NB4 (cell line): ENCODE measurements around the gene SERP2.

Experiments
- DNase-seq: peaks from one replicate; pipeline ENCODE4 v3.0.0; 2010; ENCODE audit warnings: low read depth
- H3K4me3 ChIP-seq: one replicate; pipeline ENCODE4 v1.5.1; 2011; ENCODE audit warnings: mild to moderate bottlenecking, low read depth, low read length, moderate library complexity
- MYC ChIP-seq: IDR thresholded peaks from 2 replicates; pipeline ENCODE4 v1.6.1; 2011; ENCODE audit warnings: low read depth, low read length
- POLR2A ChIP-seq: IDR thresholded peaks from 2 replicates; pipeline ENCODE4 v1.6.1; 2011; ENCODE audit warnings: mild to moderate bottlenecking; ENCODE audit not compliant: insufficient read length; ENCODE audit errors: extremely low read depth
- TF ChIP-seq, protein P1 (sequence below): IDR thresholded peaks from one replicate; pipeline ENCODE4 v1.5.1; 2012; ENCODE audit warnings: low read depth, low read length
- TF ChIP-seq, protein P2 (sequence below): IDR thresholded peaks from 2 replicates; pipeline ENCODE4 v1.6.1; 2011; ENCODE audit warnings: low read depth, low read length

Gene SERP2

DNA sequence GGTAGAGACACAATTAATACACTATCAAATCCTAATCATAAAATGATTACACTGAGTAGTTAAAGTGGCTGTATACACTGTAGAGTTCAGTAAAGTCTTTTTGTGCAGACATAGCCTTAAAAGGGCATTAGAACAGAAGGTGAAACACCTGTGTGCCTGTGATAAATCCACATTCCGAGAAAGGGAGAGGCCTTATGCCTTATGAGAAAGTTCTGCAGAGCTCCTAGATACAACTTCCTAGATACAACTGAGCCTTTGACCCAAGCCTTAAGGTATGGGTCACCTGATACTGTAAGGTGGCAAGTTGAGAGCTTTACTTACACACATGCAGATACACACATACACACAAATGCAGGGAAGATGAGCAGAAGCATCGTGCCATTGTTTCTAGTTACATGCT, 6.3 kb downstream of the SERP2 start:
- H3K4me3 ChIP-seq = no peak overlapping the region
- TF ChIP-seq, protein P1, sequence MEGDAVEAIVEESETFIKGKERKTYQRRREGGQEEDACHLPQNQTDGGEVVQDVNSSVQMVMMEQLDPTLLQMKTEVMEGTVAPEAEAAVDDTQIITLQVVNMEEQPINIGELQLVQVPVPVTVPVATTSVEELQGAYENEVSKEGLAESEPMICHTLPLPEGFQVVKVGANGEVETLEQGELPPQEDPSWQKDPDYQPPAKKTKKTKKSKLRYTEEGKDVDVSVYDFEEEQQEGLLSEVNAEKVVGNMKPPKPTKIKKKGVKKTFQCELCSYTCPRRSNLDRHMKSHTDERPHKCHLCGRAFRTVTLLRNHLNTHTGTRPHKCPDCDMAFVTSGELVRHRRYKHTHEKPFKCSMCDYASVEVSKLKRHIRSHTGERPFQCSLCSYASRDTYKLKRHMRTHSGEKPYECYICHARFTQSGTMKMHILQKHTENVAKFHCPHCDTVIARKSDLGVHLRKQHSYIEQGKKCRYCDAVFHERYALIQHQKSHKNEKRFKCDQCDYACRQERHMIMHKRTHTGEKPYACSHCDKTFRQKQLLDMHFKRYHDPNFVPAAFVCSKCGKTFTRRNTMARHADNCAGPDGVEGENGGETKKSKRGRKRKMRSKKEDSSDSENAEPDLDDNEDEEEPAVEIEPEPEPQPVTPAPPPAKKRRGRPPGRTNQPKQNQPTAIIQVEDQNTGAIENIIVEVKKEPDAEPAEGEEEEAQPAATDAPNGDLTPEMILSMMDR = no peak
- DNase-seq = no peak

DNA sequence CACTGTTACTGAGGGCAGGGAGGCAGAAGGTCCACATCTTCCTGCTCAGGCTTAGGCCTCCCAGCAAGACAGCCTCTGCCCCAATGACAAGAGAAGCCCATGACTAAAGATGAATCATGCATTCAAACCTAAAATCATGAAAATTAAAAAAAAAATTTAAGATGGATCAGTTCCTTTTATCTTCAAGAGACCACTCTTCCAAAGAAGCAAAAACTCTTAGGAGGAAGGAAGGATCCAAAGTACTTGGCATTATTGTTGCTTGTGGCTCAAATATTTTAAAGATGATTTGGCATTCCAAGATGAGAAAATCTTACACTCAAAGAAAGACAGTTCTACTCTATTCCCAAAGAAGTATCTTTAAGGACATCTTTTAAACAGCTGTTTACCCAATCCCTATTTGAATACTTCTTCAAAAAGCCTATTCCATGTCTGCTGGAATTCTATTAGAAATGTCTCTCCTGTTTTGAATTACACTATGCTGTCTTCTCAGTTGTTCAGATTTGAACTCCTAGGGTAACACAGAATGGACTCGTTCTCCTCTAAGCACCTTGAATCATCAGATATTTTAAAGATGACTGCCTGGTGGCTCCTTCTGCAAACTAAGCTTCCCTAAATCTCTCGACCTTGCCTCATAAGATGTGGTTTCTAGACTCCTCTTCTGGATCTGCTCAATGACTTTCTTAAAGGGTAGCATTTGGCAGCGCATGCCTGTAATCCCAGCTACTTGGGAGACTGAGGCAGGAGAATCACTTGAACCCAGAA, 7.0 kb downstream of the SERP2 start:
- TF ChIP-seq, protein P1 = no peak
- TF ChIP-seq POLR2A (no peak), MYC (no peak)
- TF ChIP-seq, protein P2, sequence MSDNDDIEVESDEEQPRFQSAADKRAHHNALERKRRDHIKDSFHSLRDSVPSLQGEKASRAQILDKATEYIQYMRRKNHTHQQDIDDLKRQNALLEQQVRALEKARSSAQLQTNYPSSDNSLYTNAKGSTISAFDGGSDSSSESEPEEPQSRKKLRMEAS = no peak
- no peak for DNase-seq
- H3K4me3 ChIP-seq = no peak overlapping the region

DNA sequence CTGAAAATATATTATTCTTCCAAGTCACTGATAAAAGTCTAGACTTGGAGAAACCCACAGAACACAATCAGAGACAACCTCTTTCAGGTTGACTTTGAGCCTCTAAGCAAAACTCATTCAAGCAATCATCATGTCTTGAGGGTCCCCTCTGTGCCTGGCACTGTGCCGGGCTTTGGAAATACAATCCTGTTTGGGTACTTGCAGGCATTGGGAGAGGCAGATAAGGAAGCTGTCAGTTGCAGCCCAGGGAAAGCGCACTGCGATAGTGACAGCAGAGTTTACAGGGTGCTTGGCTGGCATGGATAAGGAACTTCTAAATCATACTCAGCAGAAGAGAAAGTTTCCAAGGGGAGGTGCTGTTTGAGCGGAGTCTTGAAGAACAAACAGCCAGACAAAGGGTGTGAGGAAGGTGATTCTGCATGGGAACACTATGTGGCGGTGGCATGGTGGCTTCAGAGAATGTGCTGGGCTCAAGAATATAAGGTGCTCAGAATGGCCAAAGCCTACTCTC, 9.1 kb downstream of the SERP2 start:
- TF ChIP-seq, protein P1 = no peak
- TF ChIP-seq, protein P2 = no peak
- no peak for DNase-seq
- no peak overlapping the region for H3K4me3 ChIP-seq

DNA sequence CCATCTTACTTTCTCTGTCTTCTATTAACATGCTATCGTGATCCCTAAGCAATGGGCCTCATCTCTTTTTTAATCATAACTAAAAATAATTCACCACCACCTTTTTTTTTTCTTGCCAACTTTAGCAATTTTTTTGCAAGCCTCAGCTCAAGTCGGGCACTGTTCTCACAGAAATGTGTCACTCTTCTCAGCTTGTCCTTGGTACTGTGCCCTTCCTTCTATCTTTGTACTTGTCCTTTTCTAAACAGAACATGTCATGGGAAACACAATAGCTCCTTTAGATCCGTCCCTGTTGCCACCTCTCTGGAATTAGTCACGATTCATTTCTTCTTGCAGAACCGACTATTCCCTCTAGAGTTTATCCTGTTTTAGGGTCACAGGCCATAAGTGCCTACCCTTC, 10.3 kb downstream of the SERP2 start:
- TF ChIP-seq, protein P1 = no peak
- TF ChIP-seq, protein P2 = no peak
- TF ChIP-seq POLR2A = no peak
- H3K4me3 ChIP-seq = no peak overlapping the region

DNA sequence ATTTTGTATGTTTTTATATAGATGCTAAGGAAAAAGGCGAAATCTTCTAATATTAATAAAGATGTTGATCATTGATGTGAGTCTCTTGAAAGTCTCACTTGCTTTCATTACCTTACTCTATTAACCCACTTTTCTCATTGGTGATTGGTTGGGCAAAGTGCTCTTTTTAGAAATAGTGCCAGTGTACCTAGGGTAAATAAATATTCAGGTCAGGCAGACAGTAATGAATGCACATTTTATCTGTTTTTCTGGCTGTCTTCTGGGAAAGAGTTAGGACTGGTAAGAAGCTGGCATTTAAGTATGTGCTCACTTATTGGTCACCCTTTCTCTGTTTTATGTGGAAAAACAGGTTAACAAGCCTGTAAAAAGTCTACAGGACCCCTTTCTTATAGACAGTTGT, 11.2 kb downstream of the SERP2 start:
- H3K4me3 ChIP-seq = no peak overlapping the region
- no peak for DNase-seq
- TF ChIP-seq POLR2A (no peak), MYC (no peak)
- TF ChIP-seq, protein P1 = no peak
- TF ChIP-seq, protein P2 = no peak

More for the DNA sequence above, 10.3 kb downstream of the SERP2 start:
- DNase-seq = no peak

DNA sequence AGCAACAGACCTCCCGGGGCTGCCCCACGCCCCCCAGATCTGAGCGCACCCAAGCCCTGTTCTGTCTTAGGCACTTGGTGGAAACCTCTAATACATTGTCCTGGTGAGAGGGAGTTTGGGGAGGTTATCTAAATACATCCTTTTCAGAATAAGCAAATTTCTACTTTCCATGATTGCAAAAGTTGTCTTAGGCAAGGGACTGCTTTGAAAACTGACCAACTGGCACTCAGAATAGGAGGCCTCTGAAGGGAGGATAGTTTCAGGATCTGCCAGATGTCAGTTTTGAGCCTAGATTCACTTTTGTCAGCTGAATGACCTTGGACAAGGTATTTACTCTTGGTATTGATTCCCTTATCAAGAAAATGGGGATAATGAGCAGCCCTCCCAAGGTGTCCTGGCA, 11.8 kb downstream of the SERP2 start:
- no peak overlapping the region for H3K4me3 ChIP-seq
- DNase-seq = no peak
- TF ChIP-seq, protein P2 = no peak
- TF ChIP-seq POLR2A (no peak), MYC (no peak)
- TF ChIP-seq, protein P1 = no peak
